Fibroblast of pulmonary artery (primary cell): ENCODE measurements around the gene KCNH2.

Source experiments
- DNase-seq: peaks from one replicate; pipeline ENCODE4 v3.0.0-alpha.2; 2010; ENCODE audit warnings: low read depth
- H3K4me3 ChIP-seq: replicated peaks from 2 replicates; pipeline ENCODE4 v1.5.1; 2011; ENCODE audit warnings: low read depth, mild to moderate bottlenecking, control low read depth, low read length, moderate library complexity
- CTCF ChIP-seq: IDR thresholded peaks from 2 replicates; pipeline ENCODE4 v1.5.1; 2011; ENCODE audit warnings: mild to moderate bottlenecking, control low read depth, low read length, inconsistent platforms; ENCODE audit errors: missing control alignments

Gene KCNH2

GRCh38 chr7:150938566-150938965 lies 39.6 kb downstream of the KCNH2 start:
- TF ChIP-seq CTCF, result no peak
- H3K4me3 ChIP-seq, result no peak overlapping the region
- DNase-seq, result no peak

GRCh38 chr7:150937848-150938561 lies 40.1 kb downstream of the KCNH2 start:
- no peak overlapping the region for H3K4me3 ChIP-seq
- peak; percentile 33 for DNase-seq
- no peak for TF ChIP-seq CTCF

GRCh38 chr7:150936018-150936417 lies 42.1 kb downstream of the KCNH2 start:
- TF ChIP-seq CTCF, result no peak
- no peak for DNase-seq
- H3K4me3 ChIP-seq, result no peak overlapping the region

- TF ChIP-seq CTCF, result no peak
- no peak overlapping the region for H3K4me3 ChIP-seq
- DNase-seq, result no peak
These were observed 43.0 kb downstream of the KCNH2 start for GRCh38 chr7:150935149-150935548.

- no peak for TF ChIP-seq CTCF
- no peak for DNase-seq
- H3K4me3 ChIP-seq, result no peak overlapping the region
These were observed 43.9 kb downstream of the KCNH2 start for GRCh38 chr7:150934045-150934766.

GRCh38 chr7:150931199-150931869 lies 46.8 kb downstream of the KCNH2 start:
- TF ChIP-seq CTCF, result no peak
- no peak for DNase-seq
- H3K4me3 ChIP-seq, result no peak overlapping the region
